Ishikawa (cell line): ENCODE results near the gene SRRT.

ENCODE experiments used
- CEBPB ChIP-seq: IDR thresholded peaks from 2 replicates; pipeline ENCODE4 v1.6.1; 2012
- CREB1 ChIP-seq: IDR thresholded peaks from 2 replicates; pipeline ENCODE4 v1.6.1; 2012; ENCODE audit warnings: low read depth
- EGR1 ChIP-seq: IDR thresholded peaks from 2 replicates; pipeline ENCODE4 v1.6.1; 2012
- EP300 ChIP-seq: IDR thresholded peaks from 2 replicates; pipeline ENCODE4 v1.6.1; 2012; ENCODE audit warnings: borderline replicate concordance
- FOXM1 ChIP-seq: IDR thresholded peaks from 2 replicates; pipeline ENCODE4 v1.6.1; 2012; ENCODE audit warnings: low read depth, borderline replicate concordance
- MAX ChIP-seq: IDR thresholded peaks from 2 replicates; pipeline ENCODE4 v1.6.1; 2012
- NFIC ChIP-seq: IDR thresholded peaks from 2 replicates; pipeline ENCODE4 v1.6.1; 2012
- RAD21 ChIP-seq: IDR thresholded peaks from 2 replicates; pipeline ENCODE4 v1.6.1; 2012; ENCODE audit warnings: low read depth
- REST ChIP-seq: IDR thresholded peaks from 2 replicates; pipeline ENCODE4 v1.6.1; 2012; ENCODE audit warnings: low read depth, mild to moderate bottlenecking
- TAF1 ChIP-seq: IDR thresholded peaks from 2 replicates; pipeline ENCODE4 v1.6.1; 2012; ENCODE audit warnings: low read depth, mild to moderate bottlenecking
- TCF12 ChIP-seq: IDR thresholded peaks from 2 replicates; pipeline ENCODE4 v1.6.1; 2012; ENCODE audit warnings: low read depth
- TEAD4 ChIP-seq: IDR thresholded peaks from 2 replicates; pipeline ENCODE4 v1.6.1; 2012
- USF1 ChIP-seq: IDR thresholded peaks from 2 replicates; pipeline ENCODE4 v1.6.1; 2012
- ZBTB7A ChIP-seq: IDR thresholded peaks from 2 replicates; pipeline ENCODE4 v1.6.1; 2012; ENCODE audit warnings: low read depth

Gene SRRT

GRCh38 chr7:100827330-100828226 lies 47.3 kb upstream of the SRRT start, which contains the start of gene EPHB4:
TSS of gene EPHB4 (minus strand) at chr7:100827523. CDS start at chr7:100827030, 493 bp downstream.
- TF ChIP-seq USF1 (no peak), TAF1 (peak; percentile 47), ZBTB7A (peak; percentile 96)

GRCh38 chr7:100829150-100829716 lies 45.7 kb upstream of the SRRT start:
- TF ChIP-seq ZBTB7A, result no peak
- no peak for TF ChIP-seq REST
- no peak for TF ChIP-seq TCF12
- TF ChIP-seq CREB1, result no peak
- TF ChIP-seq USF1, result no peak
- TF ChIP-seq RAD21, result no peak
- TF ChIP-seq CEBPB, result no peak
- no peak for TF ChIP-seq EP300
- no peak for TF ChIP-seq MAX
- no peak for TF ChIP-seq TEAD4
- no peak for TF ChIP-seq EGR1

- TF ChIP-seq USF1 (no peak), EP300 (no peak), RAD21 (no peak), REST (no peak), TCF12 (no peak), TEAD4 (no peak)
These were observed 44.5 kb upstream of the SRRT start for GRCh38 chr7:100830396-100830795.

- TF ChIP-seq NFIC (no peak), TAF1 (no peak), RAD21 (no peak), TCF12 (no peak), EP300 (no peak), EGR1 (no peak), CEBPB (no peak)
These were observed 42.6 kb upstream of the SRRT start for GRCh38 chr7:100832281-100832633.

- TF ChIP-seq RAD21 (no peak), TAF1 (no peak), NFIC (no peak), REST (no peak), TCF12 (no peak), FOXM1 (no peak), EGR1 (no peak), CREB1 (no peak), USF1 (no peak), ZBTB7A (no peak), EP300 (no peak), CEBPB (no peak), MAX (no peak)
These were observed 38.7 kb upstream of the SRRT start for GRCh38 chr7:100835903-100836811.
